Heart left ventricle (tissue), 13 donors: ENCODE measurements around the gene KRT75.

ENCODE experiments used
- POLR2A ChIP-seq, 2 donors: fragments of 450-650 bp; IDR thresholded peaks; one replicate each; pipeline ENCODE4 v1.6.1; 2017; ENCODE audit warnings: antibody characterized with exemption in 2 of 2, mild to moderate bottlenecking in 2 of 2, moderate library complexity in 2 of 2
- TF ChIP-seq, protein P1 (sequence below), 12 donors: fragments of 200-600 bp; sonication (generic) in 4 of 12; IDR thresholded peaks; one replicate each; pipeline versions ENCODE4 v1.5.0 to v1.8.0; 2018 to 2022; ENCODE audit warnings: antibody characterized with exemption in 12 of 12, mild to moderate bottlenecking in 5 of 12
- donor health status: ischemic (EF 13 %, LVEDD 7.1; RV severe dilation, severe dysfunction).
- donor health status: DM: no; HTN: yes; CAD: no.
- donor health status: DM: no; HTN: no; CAD: no.
- donor health status: ischemic (EF 25% LVEDD 6.9; RV normal size, moderate dysfunction).
- donor health status: ischemic (EF 25% LVEDD 5.7; RV mildly dilated, moderate dysfunction).
- donor health status: ischemic (EF 35%, LVEDD 5.7; RV mildly dilated, moderate dysfunction).
- donor health status: nonischemic (EF 11% LVEDD 7.7; RV severe dilation, severe dysfunction).
- donor health status: DM: yes; HTN: yes; CAD: no.
- donor health status: PGD.
- donor health status: ischemic (EF 29% LVEDD 5.4; RV normal size, mild dysfunction).
- donor health status: nonischemic (EF 23%, LVEDD 6.1; RV moderate dilation, normal function).

DNA sequence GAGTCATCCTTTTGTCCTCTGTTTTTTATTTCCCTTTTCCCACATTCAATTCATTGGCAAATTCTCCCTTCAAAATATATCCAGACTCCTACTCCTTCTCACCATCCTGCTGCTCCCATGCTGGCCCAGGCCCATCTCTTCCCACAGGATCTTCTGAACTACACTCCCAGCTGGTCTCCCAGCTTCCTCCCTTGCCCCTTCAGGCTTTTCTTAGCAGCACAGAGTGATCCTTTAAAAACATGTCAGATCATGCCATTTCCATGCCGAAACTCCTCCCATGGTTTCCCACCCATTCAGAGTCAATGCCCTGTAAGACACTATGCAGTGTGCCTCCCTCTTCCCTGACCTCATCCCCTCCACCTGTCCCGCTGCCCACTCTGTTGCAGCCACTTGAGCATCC, 46.3 kb downstream of the KRT75 start:
- TF ChIP-seq, protein P1, sequence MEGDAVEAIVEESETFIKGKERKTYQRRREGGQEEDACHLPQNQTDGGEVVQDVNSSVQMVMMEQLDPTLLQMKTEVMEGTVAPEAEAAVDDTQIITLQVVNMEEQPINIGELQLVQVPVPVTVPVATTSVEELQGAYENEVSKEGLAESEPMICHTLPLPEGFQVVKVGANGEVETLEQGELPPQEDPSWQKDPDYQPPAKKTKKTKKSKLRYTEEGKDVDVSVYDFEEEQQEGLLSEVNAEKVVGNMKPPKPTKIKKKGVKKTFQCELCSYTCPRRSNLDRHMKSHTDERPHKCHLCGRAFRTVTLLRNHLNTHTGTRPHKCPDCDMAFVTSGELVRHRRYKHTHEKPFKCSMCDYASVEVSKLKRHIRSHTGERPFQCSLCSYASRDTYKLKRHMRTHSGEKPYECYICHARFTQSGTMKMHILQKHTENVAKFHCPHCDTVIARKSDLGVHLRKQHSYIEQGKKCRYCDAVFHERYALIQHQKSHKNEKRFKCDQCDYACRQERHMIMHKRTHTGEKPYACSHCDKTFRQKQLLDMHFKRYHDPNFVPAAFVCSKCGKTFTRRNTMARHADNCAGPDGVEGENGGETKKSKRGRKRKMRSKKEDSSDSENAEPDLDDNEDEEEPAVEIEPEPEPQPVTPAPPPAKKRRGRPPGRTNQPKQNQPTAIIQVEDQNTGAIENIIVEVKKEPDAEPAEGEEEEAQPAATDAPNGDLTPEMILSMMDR (IDR thresholded peaks at IDR 0.05), result no peak
- no peak for TF ChIP-seq POLR2A (IDR thresholded peaks at IDR 0.05)
